Measurements from ENCODE around the gene NGF.
"Not testable (repeated sequence)": the region's sequence is repeated elsewhere in the genome, so short reads cannot be mapped to it uniquely, and the experiment has no call there.

Gene NGF

GRCh38 chr1:115337633-115338456 lies at the start of gene NGF:
TSS of gene NGF (minus strand) at chr1:115338249. CDS start at chr1:115286795, 51,454 bp downstream.
- DNase-seq (ENCODE audit: low read depth): no peak

GRCh38 chr1:115383455-115383854 lies 45.4 kb upstream of the NGF start:
- not testable (repeated sequence) for DNase-seq (ENCODE audit: low read depth)

- no peak for DNase-seq (ENCODE audit: low read depth)
Measured at GRCh38 chr1:115379943-115380342, 41.9 kb upstream of the NGF start.

GRCh38 chr1:115377411-115377810 lies 39.4 kb upstream of the NGF start:
- DNase-seq (ENCODE audit: low read depth): no peak

GRCh38 chr1:115374598-115374997 lies 36.5 kb upstream of the NGF start:
- no peak for DNase-seq (ENCODE audit: low read depth)

- peak; percentile 58 for DNase-seq (ENCODE audit: low read depth)
Measured at GRCh38 chr1:115373305-115373704, 35.3 kb upstream of the NGF start.

GRCh38 chr1:115365738-115366137 lies 27.7 kb upstream of the NGF start:
- DNase-seq (ENCODE audit: low read depth): no peak

- no peak for DNase-seq (ENCODE audit: low read depth)
Measured at GRCh38 chr1:115364780-115365155, 26.7 kb upstream of the NGF start.

GRCh38 chr1:115364046-115364779 lies 26.2 kb upstream of the NGF start:
- peak; percentile 34 for DNase-seq (ENCODE audit: low read depth)

GRCh38 chr1:115363171-115363570 lies 25.1 kb upstream of the NGF start:
- no peak for DNase-seq (ENCODE audit: low read depth)

- not testable (repeated sequence) for DNase-seq (ENCODE audit: low read depth)
Measured at GRCh38 chr1:115360505-115361129, 22.6 kb upstream of the NGF start.

- not testable (repeated sequence) for DNase-seq (ENCODE audit: low read depth)
Measured at GRCh38 chr1:115359787-115360452, 21.9 kb upstream of the NGF start.

GRCh38 chr1:115356356-115356755 lies 18.3 kb upstream of the NGF start:
- DNase-seq (ENCODE audit: low read depth): no peak

- no peak for DNase-seq (ENCODE audit: low read depth)
Measured at GRCh38 chr1:115355069-115355468, 17.0 kb upstream of the NGF start.

- no peak for DNase-seq (ENCODE audit: low read depth)
Measured at GRCh38 chr1:115351143-115351542, 13.1 kb upstream of the NGF start.

- DNase-seq (ENCODE audit: low read depth): no peak
Measured at GRCh38 chr1:115348636-115349035, 10.6 kb upstream of the NGF start.

- no peak for DNase-seq (ENCODE audit: low read depth)
Measured at GRCh38 chr1:115347282-115347681, 9.2 kb upstream of the NGF start.

GRCh38 chr1:115343200-115343737 lies 5.2 kb upstream of the NGF start:
- DNase-seq (ENCODE audit: low read depth): no peak

- no peak for DNase-seq (ENCODE audit: low read depth)
Measured at GRCh38 chr1:115341948-115342347, 3.9 kb upstream of the NGF start.

GRCh38 chr1:115340879-115341278 lies 2.8 kb upstream of the NGF start:
- no peak for DNase-seq (ENCODE audit: low read depth)

- no peak for DNase-seq (ENCODE audit: low read depth)
Measured at GRCh38 chr1:115338457-115338820, 390 bp upstream of the NGF start.

- no peak for DNase-seq (ENCODE audit: low read depth)
Measured at GRCh38 chr1:115337276-115337632, 795 bp downstream of the NGF start.
